Measurements from ENCODE around the gene CREB3L2.

Gene CREB3L2

DNA sequence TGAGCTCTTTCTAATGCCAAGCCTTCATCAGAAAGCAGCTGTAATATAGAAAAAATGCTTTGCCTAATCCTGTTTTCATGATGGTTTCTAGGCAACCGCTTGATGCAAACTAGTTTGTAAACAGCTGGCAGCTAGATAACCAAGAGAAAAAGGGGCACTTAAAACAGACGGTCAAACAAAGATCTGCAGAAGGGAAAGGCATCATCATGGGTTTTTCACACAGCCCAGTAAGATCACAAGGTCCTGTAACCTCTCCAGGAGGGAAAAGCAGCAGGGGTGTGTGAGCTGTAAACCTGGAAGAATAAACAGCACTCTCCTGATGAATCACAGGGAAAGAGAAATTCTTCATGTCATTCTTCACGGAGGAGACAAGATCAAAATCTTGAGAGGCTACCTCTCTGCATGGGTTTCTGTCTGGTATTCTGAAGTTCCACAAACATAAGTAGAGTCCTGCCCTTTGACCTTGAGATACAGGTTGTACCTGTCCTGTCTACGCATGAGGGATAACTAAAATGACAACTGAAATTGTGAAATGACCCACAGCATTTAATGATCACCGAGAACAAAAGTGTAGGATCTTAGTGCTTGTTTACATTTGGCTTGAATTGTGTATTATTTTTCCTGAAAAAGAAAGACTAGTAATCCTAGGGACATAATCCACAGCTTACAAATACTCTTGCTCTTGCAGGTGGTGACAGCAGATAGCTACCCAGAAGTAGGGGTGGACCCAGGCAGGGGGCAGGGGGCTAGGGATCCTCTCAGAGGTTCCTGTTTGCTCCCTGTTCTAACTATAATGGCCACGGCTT is 48.0 kb downstream of the CREB3L2 start:
- DNase-seq (ENCODE audit: extremely low spot score): no peak
- CTCF ChIA-PET: interaction anchor here (0.7 to 7.3 kb wide), 10 partner anchors 9 to 1121 kb away, joined by 3 to 53 read pairs (median 4); no protein-coding TSS in a partner anchor
- TF ChIP-seq, protein P1, sequence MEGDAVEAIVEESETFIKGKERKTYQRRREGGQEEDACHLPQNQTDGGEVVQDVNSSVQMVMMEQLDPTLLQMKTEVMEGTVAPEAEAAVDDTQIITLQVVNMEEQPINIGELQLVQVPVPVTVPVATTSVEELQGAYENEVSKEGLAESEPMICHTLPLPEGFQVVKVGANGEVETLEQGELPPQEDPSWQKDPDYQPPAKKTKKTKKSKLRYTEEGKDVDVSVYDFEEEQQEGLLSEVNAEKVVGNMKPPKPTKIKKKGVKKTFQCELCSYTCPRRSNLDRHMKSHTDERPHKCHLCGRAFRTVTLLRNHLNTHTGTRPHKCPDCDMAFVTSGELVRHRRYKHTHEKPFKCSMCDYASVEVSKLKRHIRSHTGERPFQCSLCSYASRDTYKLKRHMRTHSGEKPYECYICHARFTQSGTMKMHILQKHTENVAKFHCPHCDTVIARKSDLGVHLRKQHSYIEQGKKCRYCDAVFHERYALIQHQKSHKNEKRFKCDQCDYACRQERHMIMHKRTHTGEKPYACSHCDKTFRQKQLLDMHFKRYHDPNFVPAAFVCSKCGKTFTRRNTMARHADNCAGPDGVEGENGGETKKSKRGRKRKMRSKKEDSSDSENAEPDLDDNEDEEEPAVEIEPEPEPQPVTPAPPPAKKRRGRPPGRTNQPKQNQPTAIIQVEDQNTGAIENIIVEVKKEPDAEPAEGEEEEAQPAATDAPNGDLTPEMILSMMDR (IDR thresholded peaks at IDR 0.05; ENCODE audit: control extremely low read depth, extremely low read depth, low read depth, missing control alignments): no peak
- POLR2A ChIA-PET: no interaction called here

DNA sequence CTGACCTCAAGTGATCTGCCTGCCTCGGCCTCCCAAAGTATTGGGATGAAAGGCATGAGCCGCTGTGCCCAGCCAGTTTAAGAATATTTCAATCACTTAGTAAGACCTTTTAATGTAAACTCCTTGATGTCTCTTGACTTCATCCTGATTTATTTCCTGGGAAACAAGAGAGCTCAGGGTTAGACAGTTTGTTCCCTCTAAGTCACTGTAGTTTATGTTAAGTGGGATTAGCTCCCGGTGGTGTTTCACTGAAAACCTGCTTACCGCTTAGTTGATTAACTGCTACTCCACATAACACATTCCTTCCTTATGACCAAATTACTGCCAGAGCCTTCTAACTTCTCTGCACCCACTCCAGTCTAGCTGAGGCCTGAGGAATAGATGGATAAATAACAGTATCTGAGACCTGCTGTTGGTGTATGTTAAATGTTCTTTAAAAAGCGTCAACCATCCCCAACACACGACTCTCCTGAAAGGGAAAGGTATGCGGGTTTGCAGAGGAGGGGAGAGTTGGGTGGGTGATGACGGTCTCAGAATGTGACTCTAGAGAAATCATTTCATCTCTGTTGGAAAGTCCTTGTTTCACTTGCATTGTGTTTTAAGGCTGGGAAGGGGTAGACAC is 48.7 kb downstream of the CREB3L2 start:
- CTCF ChIA-PET: interaction anchor here (0.7 to 7.3 kb wide), 7 partner anchors 10 to 1121 kb away, joined by 3 to 53 read pairs (median 5); no protein-coding TSS in a partner anchor
- TF ChIP-seq, protein P1 (IDR thresholded peaks at IDR 0.05; ENCODE audit: control extremely low read depth, extremely low read depth, low read depth, missing control alignments): no peak
- POLR2A ChIA-PET: no interaction called here
- no peak for DNase-seq (ENCODE audit: extremely low spot score)

DNA sequence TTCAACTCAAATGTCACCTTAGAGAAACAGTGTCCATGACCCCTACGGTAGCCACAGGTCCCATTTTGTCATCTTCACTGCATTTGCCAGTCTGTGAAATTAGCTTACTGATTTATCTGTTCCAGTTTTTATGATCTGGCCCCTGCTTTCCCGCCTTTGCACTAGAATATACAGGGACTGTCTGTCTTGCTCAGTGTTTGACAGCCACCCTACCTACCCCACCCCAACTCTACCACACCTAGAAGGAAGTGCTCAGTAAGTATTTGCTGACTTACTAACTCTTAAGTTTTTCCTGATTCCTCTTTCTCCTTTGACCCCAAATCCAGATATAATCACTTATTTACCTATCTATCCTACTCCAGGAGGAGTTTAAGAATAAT is 49.5 kb downstream of the CREB3L2 start:
- TF ChIP-seq, protein P1 (IDR thresholded peaks at IDR 0.05; ENCODE audit: control extremely low read depth, extremely low read depth, low read depth, missing control alignments): no peak
- no peak for DNase-seq (ENCODE audit: extremely low spot score)
- POLR2A ChIA-PET: no interaction called here
- CTCF ChIA-PET: interaction anchor here (1.4 to 7.3 kb wide), 3 partner anchors 12 to 27 kb away, joined by 5 to 53 read pairs (median 6); no protein-coding TSS in a partner anchor

DNA sequence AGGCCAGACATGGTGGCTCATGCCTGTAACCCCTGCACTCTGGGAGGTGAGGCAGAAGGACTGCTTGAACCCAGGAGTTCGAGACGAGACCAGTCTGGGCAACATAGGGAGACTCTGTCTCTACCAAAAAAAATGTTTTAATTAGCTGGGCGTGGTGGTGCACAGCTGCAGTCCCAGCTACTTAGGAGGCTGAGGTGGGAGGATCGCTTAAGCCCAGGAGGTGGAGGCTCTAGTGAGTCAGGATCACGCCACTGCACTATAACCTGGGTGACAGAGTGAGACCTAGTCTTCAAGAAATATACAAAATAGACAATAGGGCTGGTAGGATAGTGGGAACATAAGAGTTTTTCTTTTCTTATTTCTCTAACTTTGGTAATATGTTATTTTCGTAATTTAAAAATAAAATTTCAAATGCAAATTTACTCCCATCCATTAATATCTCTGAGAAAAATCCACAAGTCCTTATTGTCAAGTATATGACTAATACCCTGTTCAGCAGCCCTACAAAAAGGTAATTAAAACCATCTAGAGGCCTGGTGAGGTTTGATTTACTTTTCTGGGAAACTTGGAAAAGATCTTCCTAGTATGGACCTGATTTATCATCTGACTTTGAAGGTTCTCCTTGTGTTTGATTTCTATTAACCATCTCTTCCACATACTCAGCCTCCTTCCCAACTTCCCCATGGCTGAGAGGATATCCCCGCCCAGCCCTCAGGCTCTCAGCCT is 50.0 kb downstream of the CREB3L2 start:
- ChIA-PET POLR2A (no interaction called here), CTCF (interaction anchor here (0.9 to 7.3 kb wide), 3 partner anchors 11 to 35 kb away, joined by 3 to 53 read pairs (median 10); no protein-coding TSS in a partner anchor)
- TF ChIP-seq, protein P1 (IDR thresholded peaks at IDR 0.05; ENCODE audit: control extremely low read depth, extremely low read depth, low read depth, missing control alignments): no peak
- no peak for DNase-seq (ENCODE audit: extremely low spot score)

DNA sequence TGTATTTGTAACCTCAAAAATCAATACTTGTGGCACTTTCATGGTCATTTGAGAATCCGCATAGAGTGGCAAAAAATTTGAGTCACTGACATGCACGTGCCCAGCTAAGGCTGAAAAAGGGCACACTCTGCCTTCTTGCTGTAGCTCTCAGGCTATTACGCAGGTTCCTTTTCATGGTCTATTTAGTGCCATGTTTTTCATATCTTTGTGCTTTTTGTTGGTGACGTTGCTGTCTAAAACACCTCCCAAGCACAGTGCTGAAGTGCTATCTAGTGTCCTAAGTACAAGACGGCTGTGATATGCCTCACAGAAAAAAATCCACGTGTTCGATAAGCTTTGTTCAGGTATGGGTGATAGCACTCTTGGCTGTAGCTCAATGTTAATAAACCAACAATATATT is 50.9 kb downstream of the CREB3L2 start:
- TF ChIP-seq, protein P1 (IDR thresholded peaks at IDR 0.05; ENCODE audit: control extremely low read depth, extremely low read depth, low read depth, missing control alignments): no peak
- no peak for DNase-seq (ENCODE audit: extremely low spot score)
- ChIA-PET POLR2A (no interaction called here), CTCF (interaction anchor here (0.9 to 7.3 kb wide), 5 partner anchors 8 to 48 kb away, joined by 3 to 53 read pairs (median 8); no protein-coding TSS in a partner anchor)

DNA sequence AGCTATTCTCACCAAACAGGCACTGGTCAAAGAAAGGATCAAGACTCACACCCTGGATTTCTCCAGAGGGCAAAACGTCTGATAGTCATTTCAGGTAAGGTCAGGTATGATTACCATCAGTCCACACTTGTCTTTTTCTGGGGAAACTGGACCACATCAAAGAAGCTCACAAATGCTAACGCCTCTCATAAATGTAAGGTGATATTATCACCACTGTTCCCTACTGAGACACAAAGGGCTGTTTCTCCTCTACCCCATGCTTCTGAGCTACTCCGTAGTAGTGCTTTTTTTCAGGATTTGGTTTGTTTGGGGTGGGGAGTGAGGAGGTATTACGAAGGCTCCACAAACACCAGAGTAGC is 51.6 kb downstream of the CREB3L2 start:
- ChIA-PET POLR2A (no interaction called here), CTCF (interaction anchor here (1.0 to 7.3 kb wide), 9 partner anchors 9 to 55 kb away, joined by 3 to 53 read pairs (median 4); no protein-coding TSS in a partner anchor)
- TF ChIP-seq, protein P1 (IDR thresholded peaks at IDR 0.05; ENCODE audit: control extremely low read depth, extremely low read depth, low read depth, missing control alignments): no peak
- no peak for DNase-seq (ENCODE audit: extremely low spot score)
